Endothelial cell of umbilical vein (primary cell): ENCODE data around the gene CRACR2A. TPM values are rescaled to one million over a fixed set of nuclear protein-coding genes. Genes with fewer than 3 reads are reported as not detected.

ENCODE experiments used
- BruUV-seq: library from RNA; stranded (reverse); fragments of 400-500 nt; replicated peaks from 2 replicates; lab custom pipeline; 2021; lab: Mats Ljungman, UMichigan
- CTCF ChIA-PET: fragments of 300-600, 350-600 bp; sonication (Branson Sonifier 250); formaldehyde crosslinking; loops from one replicate; lab custom pipeline; 2021; ENCODE audit warnings: antibody characterized with exemption, inconsistent platforms; lab: Charles Lee
- POLR2A ChIA-PET: fragments of 300-600, 350-600 bp; sonication (Branson Sonifier 250); formaldehyde crosslinking; loops from one replicate; lab custom pipeline; 2021; ENCODE audit warnings: antibody characterized with exemption, inconsistent platforms; lab: Charles Lee
- DNase-seq: peaks from one replicate; pipeline ENCODE4 v3.0.0-alpha.2; 2011; ENCODE audit warnings: low read depth, low spot score
- FAIRE-seq: peaks from 2 replicates; lab custom pipeline; 2011; peaks lifted over from hg19 to GRCh38; lab: Jason Lieb, UNC
- H2AFZ ChIP-seq: 2 replicates; pipeline ENCODE4 v1.6.0; 2012; ENCODE audit warnings: low read depth, low read length, control low read depth, inconsistent platforms
- H3K27ac ChIP-seq: 2 replicates; pipeline ENCODE4 v1.5.1; 2011; ENCODE audit warnings: low read depth, mild to moderate bottlenecking, control low read depth, low read length, moderate library complexity; ENCODE audit not compliant: insufficient read depth
- H3K27me3 ChIP-seq, 2 experiments: 2 replicates each; pipeline versions ENCODE4 v1.6.0 to v1.6.1; 2011; ENCODE audit warnings: low read length in 2 of 2, mixed read lengths in 1 of 2; ENCODE audit not compliant: control insufficient read depth in 2 of 2, insufficient read depth in 2 of 2
- H3K36me3 ChIP-seq, 2 experiments: 2 replicates in 1 of 2; 3 replicates in 1 of 2; pipeline ENCODE4 v1.5.1; 2011; ENCODE audit warnings: low read length in 2 of 2, mild to moderate bottlenecking in 1 of 2, moderate library complexity in 1 of 2; ENCODE audit not compliant: control insufficient read depth in 2 of 2, insufficient read depth in 2 of 2; ENCODE audit errors: extremely low read depth in 1 of 2
- H3K4me1 ChIP-seq: 3 replicates; pipeline ENCODE4 v1.5.1; 2011; ENCODE audit warnings: mild to moderate bottlenecking, low read length; ENCODE audit not compliant: control insufficient read depth, insufficient read depth; ENCODE audit errors: extremely low read depth
- H3K4me2 ChIP-seq: 2 replicates; pipeline ENCODE4 v1.6.1; 2011; ENCODE audit warnings: low read length, control low read depth, mixed read lengths; ENCODE audit not compliant: insufficient read depth
- H3K4me3 ChIP-seq, 3 experiments: fragments of 200-600 bp in 1 of 3; sonication (generic), shearing (Covaris generic) in 1 of 3; replicated peaks in 1 of 3; 2 replicates each; pipeline ENCODE4 v1.5.1; 2011 to 2016; ENCODE audit warnings: control low read depth in 3 of 3, low read length in 3 of 3, mild to moderate bottlenecking in 2 of 3, inconsistent platforms in 1 of 3, low read depth in 1 of 3, moderate library complexity in 1 of 3; ENCODE audit not compliant: insufficient read depth in 1 of 3
- H3K79me2 ChIP-seq: 2 replicates; pipeline ENCODE4 v1.6.0; 2012; ENCODE audit warnings: low read length, inconsistent platforms; ENCODE audit not compliant: control insufficient read depth, insufficient read depth
- H3K9ac ChIP-seq: replicated peaks from 2 replicates; pipeline ENCODE3; 2011; ENCODE audit warnings: low read length, control low read depth; ENCODE audit not compliant: insufficient read depth; ENCODE audit errors: extremely low read depth
- H3K9me1 ChIP-seq: replicated peaks from 3 replicates; pipeline ENCODE4 v1.6.0; 2011; ENCODE audit warnings: mild to moderate bottlenecking, low read length; ENCODE audit not compliant: control insufficient read depth, insufficient read depth; ENCODE audit errors: extremely low read depth
- H3K9me3 ChIP-seq: replicated peaks from 2 replicates; pipeline ENCODE4 v1.5.1; 2012; ENCODE audit warnings: low read length, inconsistent platforms; ENCODE audit not compliant: control insufficient read depth, insufficient read depth
- H4K20me1 ChIP-seq: replicated peaks from 2 replicates; pipeline ENCODE3; 2011; ENCODE audit warnings: mild to moderate bottlenecking, low read length; ENCODE audit not compliant: control insufficient read depth, insufficient read depth; ENCODE audit errors: extremely low read depth
- EZH2 ChIP-seq: IDR thresholded peaks from 2 replicates; pipeline ENCODE4 v1.6.1; 2012; ENCODE audit warnings: borderline replicate concordance, low read depth, mild to moderate bottlenecking, moderate library complexity, low read length, inconsistent platforms; ENCODE audit not compliant: severe bottlenecking
- FOS ChIP-seq: IDR thresholded peaks from 2 replicates; pipeline ENCODE4 v1.6.1; 2011; ENCODE audit warnings: mild to moderate bottlenecking, low read length, moderate library complexity, borderline replicate concordance; ENCODE audit not compliant: insufficient read depth
- GATA2 ChIP-seq: IDR thresholded peaks from 2 replicates; pipeline ENCODE4 v1.7.0; 2011; ENCODE audit warnings: low read depth, mild to moderate bottlenecking, moderate library complexity, mixed read lengths, low read length; ENCODE audit not compliant: insufficient read length, insufficient read depth
- JUN ChIP-seq: IDR thresholded peaks from 2 replicates; pipeline ENCODE4 v1.6.1; 2011; ENCODE audit warnings: borderline replicate concordance, low read depth; ENCODE audit not compliant: insufficient read length, insufficient read depth
- MYC ChIP-seq: IDR thresholded peaks from one replicate; pipeline ENCODE4 v1.6.1; 2011; ENCODE audit warnings: mild to moderate bottlenecking, low read depth, low read length
- POLR2A ChIP-seq: IDR thresholded peaks from 2 replicates; pipeline ENCODE4 v1.6.1; 2012; ENCODE audit warnings: low read depth, mild to moderate bottlenecking, control low read depth, low read length
- POLR2AphosphoS5 ChIP-seq: IDR thresholded peaks from 2 replicates; pipeline ENCODE4 v1.6.1; 2012; ENCODE audit warnings: low read depth, mild to moderate bottlenecking, control low read depth, low read length, moderate library complexity; ENCODE audit not compliant: insufficient read depth
- dilution Hi-C: fragments of 300-500 bp; cut with MboI; formaldehyde crosslinking; loops from one replicate; pipeline ENCODE4 v1.15.0; 2019; ENCODE audit warnings: low sequenced_read_pairs; ENCODE audit not compliant: extremely low pct_ligation_motif_present
- intact Hi-C: fragments of 100-400 bp; cut with micrococcal nuclease; formaldehyde crosslinking; loops from one replicate; pipeline ENCODE4 v1.10.0; 2022
- polyA plus RNA-seq, 4 experiments: library from polyadenylated mRNA; depleted of rRNA in 3 of 4; stranded (reverse) in 3 of 4; unstranded in 1 of 4; fragments of >200 nt; gene quantifications; 2 replicates each; pipeline versions ENCODE4 v1.2.1 to v1.2.3, GENCODE V29; 2011 to 2012; ENCODE audit warnings: missing spikeins in 1 of 4
- total RNA-seq: library from RNA; stranded (reverse); gene quantifications from 2 replicates; pipeline ENCODE4 v1.2.3, GENCODE V29; 2021
- TF ChIP-seq, protein P1 (sequence below): IDR thresholded peaks from 2 replicates; pipeline ENCODE4 v1.6.1; 2011; ENCODE audit not compliant: insufficient read depth, insufficient read length
- TF ChIP-seq, protein P2 (sequence below), 2 donors: IDR thresholded peaks; 1 replicate in 1 of 2; 2 replicates in 1 of 2; pipeline ENCODE4 v1.5.1; 2011; ENCODE audit warnings: low read length in 2 of 2, mild to moderate bottlenecking in 2 of 2, moderate library complexity in 2 of 2, control low read depth in 1 of 2, inconsistent platforms in 1 of 2, low read depth in 1 of 2; ENCODE audit not compliant: insufficient read depth in 1 of 2; ENCODE audit errors: extremely low read depth in 1 of 2

CRACR2A gene
- total and polyA plus RNA-seq, 2 donors (not counting 3 experiments of a cell fraction or from before 2014, with no cell fraction given) = 4.4 to 15.9 TPM

DNA sequence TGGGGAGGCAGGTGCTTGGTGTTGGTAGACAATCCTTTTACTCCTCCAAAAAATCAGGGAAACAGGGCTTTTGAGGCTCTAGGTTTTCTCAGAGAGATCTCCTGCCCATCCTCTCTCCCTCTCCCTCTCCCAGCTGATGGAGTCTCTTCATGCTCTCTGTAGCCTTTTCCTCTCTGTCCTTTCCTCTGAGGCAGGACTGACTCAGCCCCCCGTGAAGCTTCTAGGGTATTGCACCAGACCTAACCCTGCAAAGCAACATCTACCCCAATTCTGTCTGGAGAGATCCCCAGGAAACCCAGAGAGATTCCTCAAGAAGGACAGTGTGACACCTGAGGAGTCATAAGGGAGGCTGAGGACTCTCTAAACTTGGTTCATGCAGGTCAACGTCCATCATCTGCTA is 66.4 kb downstream of the CRACR2A start:
- CTCF ChIA-PET = interaction anchor here (1.5 to 1.6 kb wide), 2 partner anchors 12 to 40 kb away, joined by 5 read pairs; no protein-coding TSS in a partner anchor
- Histone ChIP-seq H3K4me3 (no peak overlapping the region), H3K27ac (no peak overlapping the region), H3K9ac (no peak overlapping the region), H3K36me3 (no peaks in the 10 kb centered on the region), H3K4me1 (no peaks in the 10 kb centered on the region), H3K9me1 (no peaks in the 10 kb centered on the region), H2AFZ (no peak overlapping the region), H4K20me1 (no peaks in the 10 kb centered on the region), H3K4me2 (no peak overlapping the region), H3K27me3 (no peaks in the 10 kb centered on the region), H3K9me3 (no peaks in the 10 kb centered on the region), H3K79me2 (no peaks in the 10 kb centered on the region)
- dilution Hi-C loops (no loop called here), intact Hi-C loops (no loop called here)
- DNase-seq (no peak), FAIRE-seq (no peak)
- TF ChIP-seq POLR2AphosphoS5 = no peak
- TF ChIP-seq, protein P1, sequence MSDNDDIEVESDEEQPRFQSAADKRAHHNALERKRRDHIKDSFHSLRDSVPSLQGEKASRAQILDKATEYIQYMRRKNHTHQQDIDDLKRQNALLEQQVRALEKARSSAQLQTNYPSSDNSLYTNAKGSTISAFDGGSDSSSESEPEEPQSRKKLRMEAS = no peak
- TF ChIP-seq GATA2 = no peak
- POLR2A ChIA-PET = no interaction called here
- BruUV-seq = no TSS peak

DNA sequence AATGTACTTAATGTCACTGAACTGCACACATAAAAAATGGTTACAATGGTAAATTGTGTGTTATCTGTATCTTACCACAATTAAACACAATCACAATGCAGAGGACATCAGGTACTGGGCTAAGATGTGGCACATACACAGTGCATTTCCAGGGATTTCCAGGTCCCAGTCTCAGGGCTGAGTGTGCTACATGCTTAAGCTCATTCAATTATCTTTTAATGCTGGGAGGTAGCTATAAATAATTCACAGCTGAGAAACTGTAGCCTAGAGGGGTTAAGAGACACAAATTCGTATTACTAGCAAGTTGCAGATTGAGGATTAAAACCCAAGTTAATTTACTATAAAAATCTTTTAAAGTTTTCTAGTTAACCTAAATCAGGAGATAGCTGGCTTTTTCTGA is 67.1 kb downstream of the CRACR2A start:
- TF ChIP-seq, protein P1 = no peak
- no peak for TF ChIP-seq POLR2AphosphoS5
- TF ChIP-seq JUN = no peak
- TF ChIP-seq FOS = no peak
- TF ChIP-seq, protein P2, sequence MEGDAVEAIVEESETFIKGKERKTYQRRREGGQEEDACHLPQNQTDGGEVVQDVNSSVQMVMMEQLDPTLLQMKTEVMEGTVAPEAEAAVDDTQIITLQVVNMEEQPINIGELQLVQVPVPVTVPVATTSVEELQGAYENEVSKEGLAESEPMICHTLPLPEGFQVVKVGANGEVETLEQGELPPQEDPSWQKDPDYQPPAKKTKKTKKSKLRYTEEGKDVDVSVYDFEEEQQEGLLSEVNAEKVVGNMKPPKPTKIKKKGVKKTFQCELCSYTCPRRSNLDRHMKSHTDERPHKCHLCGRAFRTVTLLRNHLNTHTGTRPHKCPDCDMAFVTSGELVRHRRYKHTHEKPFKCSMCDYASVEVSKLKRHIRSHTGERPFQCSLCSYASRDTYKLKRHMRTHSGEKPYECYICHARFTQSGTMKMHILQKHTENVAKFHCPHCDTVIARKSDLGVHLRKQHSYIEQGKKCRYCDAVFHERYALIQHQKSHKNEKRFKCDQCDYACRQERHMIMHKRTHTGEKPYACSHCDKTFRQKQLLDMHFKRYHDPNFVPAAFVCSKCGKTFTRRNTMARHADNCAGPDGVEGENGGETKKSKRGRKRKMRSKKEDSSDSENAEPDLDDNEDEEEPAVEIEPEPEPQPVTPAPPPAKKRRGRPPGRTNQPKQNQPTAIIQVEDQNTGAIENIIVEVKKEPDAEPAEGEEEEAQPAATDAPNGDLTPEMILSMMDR (IDR thresholded peaks at IDR 0.05; ENCODE audit: extremely low read depth in 1 of 2, insufficient read depth in 1 of 2, low read depth in 1 of 2, low read length in 2 of 2) = no peak
- no peak for TF ChIP-seq MYC
- no peak for TF ChIP-seq GATA2
- no peak for TF ChIP-seq POLR2A
- no peak for TF ChIP-seq EZH2
- intact Hi-C loops = no loop called here
- FAIRE-seq = no peak

More for the DNA sequence above, 67.1 kb downstream of the CRACR2A start:
- CTCF ChIA-PET = interaction anchor here (1.5 to 1.6 kb wide), 2 partner anchors 13 to 40 kb away, joined by 5 read pairs; no protein-coding TSS in a partner anchor
- H3K9me3 ChIP-seq = no peaks in the 10 kb centered on the region
- DNase-seq = no peak
- dilution Hi-C loops = no loop called here
- H3K4me3 ChIP-seq = no peak overlapping the region
- no peak overlapping the region for H3K9ac ChIP-seq
- H3K4me2 ChIP-seq = no peak overlapping the region
- no peaks in the 10 kb centered on the region for H3K4me1 ChIP-seq
- H3K36me3 ChIP-seq = no peaks in the 10 kb centered on the region
- POLR2A ChIA-PET = no interaction called here
- H3K79me2 ChIP-seq = no peaks in the 10 kb centered on the region
- H3K9me1 ChIP-seq = no peaks in the 10 kb centered on the region
- BruUV-seq = no TSS peak
- H3K27ac ChIP-seq = no peak overlapping the region
- H3K27me3 ChIP-seq = no peaks in the 10 kb centered on the region
- H4K20me1 ChIP-seq = no peaks in the 10 kb centered on the region
- no peak overlapping the region for H2AFZ ChIP-seq
